GM18861 (cell line): ENCODE measurements around the gene OST4.

ENCODE experiments used
- ATAC-seq: cut with Tn5 transposase; IDR thresholded peaks from one replicate; pipeline ENCODE4 v1.9.1; 2021; ENCODE audit not compliant: unreplicated experiment

Gene OST4

GRCh38 chr2:27054721-27055120 is 16.7 kb downstream of the OST4 start:
- ATAC-seq: no peak

- no peak for ATAC-seq
Measured at GRCh38 chr2:27053776-27054175, 17.7 kb downstream of the OST4 start.

GRCh38 chr2:27053321-27053720 is 18.1 kb downstream of the OST4 start:
- no peak for ATAC-seq

- no peak for ATAC-seq
Measured at GRCh38 chr2:27051902-27052645, 19.4 kb downstream of the OST4 start.

GRCh38 chr2:27050996-27051901 is 20.2 kb downstream of the OST4 start, which contains the start of gene AGBL5:
TSS of gene AGBL5 (plus strand) at chr2:27051668. CDS start at chr2:27052959, 1,291 bp downstream.
- peak; percentile 53 for ATAC-seq

- ATAC-seq: peak; percentile 43
Measured at GRCh38 chr2:27050281-27050995, 21.0 kb downstream of the OST4 start.

GRCh38 chr2:27049422-27050280 is 21.8 kb downstream of the OST4 start:
- ATAC-seq: peak; percentile 8

- ATAC-seq: no peak
Measured at GRCh38 chr2:27042985-27043634, 28.3 kb downstream of the OST4 start.

- peak; percentile 57 for ATAC-seq
Measured at GRCh38 chr2:27042159-27042661, 29.2 kb downstream of the OST4 start.

GRCh38 chr2:27041752-27042151 is 29.7 kb downstream of the OST4 start:
- no peak for ATAC-seq

- ATAC-seq: no peak
Measured at GRCh38 chr2:27040282-27040681, 31.2 kb downstream of the OST4 start.

- no peak for ATAC-seq
Measured at GRCh38 chr2:27039871-27040270, 31.6 kb downstream of the OST4 start.

- no peak for ATAC-seq
Measured at GRCh38 chr2:27039426-27039825, 32.0 kb downstream of the OST4 start.

GRCh38 chr2:27038631-27039339 is 32.7 kb downstream of the OST4 start:
- no peak for ATAC-seq

- no peak for ATAC-seq
Measured at GRCh38 chr2:27038012-27038411, 33.4 kb downstream of the OST4 start.

GRCh38 chr2:27033253-27033852 is 38.1 kb downstream of the OST4 start:
- no peak for ATAC-seq

GRCh38 chr2:27032495-27033252 is 38.8 kb downstream of the OST4 start, which contains the start of gene TMEM214:
TSS of gene TMEM214 (plus strand) at chr2:27032965. CDS start at chr2:27033016, 51 bp downstream.
- ATAC-seq: peak; percentile 93

GRCh38 chr2:27029051-27029450 is 42.4 kb downstream of the OST4 start:
- no peak for ATAC-seq
